Endothelial cell of umbilical vein (primary cell): ENCODE results near the gene METTL8. TPM values are rescaled to one million over a fixed set of nuclear protein-coding genes. Genes with fewer than 3 reads are reported as not detected.

Experiments
- BruUV-seq: library from RNA; stranded (reverse); fragments of 400-500 nt; replicated peaks from 2 replicates; lab custom pipeline; 2021; lab: Mats Ljungman, UMichigan
- CTCF ChIA-PET: fragments of 300-600, 350-600 bp; sonication (Branson Sonifier 250); formaldehyde crosslinking; loops from one replicate; lab custom pipeline; 2021; ENCODE audit warnings: antibody characterized with exemption, inconsistent platforms; lab: Charles Lee
- POLR2A ChIA-PET: fragments of 300-600, 350-600 bp; sonication (Branson Sonifier 250); formaldehyde crosslinking; loops from one replicate; lab custom pipeline; 2021; ENCODE audit warnings: antibody characterized with exemption, inconsistent platforms; lab: Charles Lee
- DNase-seq: peaks from one replicate; pipeline ENCODE4 v3.0.0-alpha.2; 2011; ENCODE audit warnings: low read depth, low spot score
- FAIRE-seq: peaks from 2 replicates; lab custom pipeline; 2011; peaks lifted over from hg19 to GRCh38; lab: Jason Lieb, UNC
- H2AFZ ChIP-seq: 2 replicates; pipeline ENCODE4 v1.6.0; 2012; ENCODE audit warnings: low read depth, low read length, control low read depth, inconsistent platforms
- H3K27ac ChIP-seq: 2 replicates; pipeline ENCODE4 v1.5.1; 2011; ENCODE audit warnings: low read depth, mild to moderate bottlenecking, control low read depth, low read length, moderate library complexity; ENCODE audit not compliant: insufficient read depth
- H3K27me3 ChIP-seq, 2 experiments: 2 replicates each; pipeline versions ENCODE4 v1.6.0 to v1.6.1; 2011; ENCODE audit warnings: low read length in 2 of 2, mixed read lengths in 1 of 2; ENCODE audit not compliant: control insufficient read depth in 2 of 2, insufficient read depth in 2 of 2
- H3K36me3 ChIP-seq, 2 experiments: 2 replicates in 1 of 2; 3 replicates in 1 of 2; pipeline ENCODE4 v1.5.1; 2011; ENCODE audit warnings: low read length in 2 of 2, mild to moderate bottlenecking in 1 of 2, moderate library complexity in 1 of 2; ENCODE audit not compliant: control insufficient read depth in 2 of 2, insufficient read depth in 2 of 2; ENCODE audit errors: extremely low read depth in 1 of 2
- H3K4me1 ChIP-seq: 3 replicates; pipeline ENCODE4 v1.5.1; 2011; ENCODE audit warnings: mild to moderate bottlenecking, low read length; ENCODE audit not compliant: control insufficient read depth, insufficient read depth; ENCODE audit errors: extremely low read depth
- H3K4me2 ChIP-seq: 2 replicates; pipeline ENCODE4 v1.6.1; 2011; ENCODE audit warnings: low read length, control low read depth, mixed read lengths; ENCODE audit not compliant: insufficient read depth
- H3K4me3 ChIP-seq, 3 experiments: fragments of 200-600 bp in 1 of 3; sonication (generic), shearing (Covaris generic) in 1 of 3; replicated peaks in 1 of 3; 2 replicates each; pipeline ENCODE4 v1.5.1; 2011 to 2016; ENCODE audit warnings: control low read depth in 3 of 3, low read length in 3 of 3, mild to moderate bottlenecking in 2 of 3, inconsistent platforms in 1 of 3, low read depth in 1 of 3, moderate library complexity in 1 of 3; ENCODE audit not compliant: insufficient read depth in 1 of 3
- H3K79me2 ChIP-seq: 2 replicates; pipeline ENCODE4 v1.6.0; 2012; ENCODE audit warnings: low read length, inconsistent platforms; ENCODE audit not compliant: control insufficient read depth, insufficient read depth
- H3K9ac ChIP-seq: replicated peaks from 2 replicates; pipeline ENCODE3; 2011; ENCODE audit warnings: low read length, control low read depth; ENCODE audit not compliant: insufficient read depth; ENCODE audit errors: extremely low read depth
- H3K9me1 ChIP-seq: replicated peaks from 3 replicates; pipeline ENCODE4 v1.6.0; 2011; ENCODE audit warnings: mild to moderate bottlenecking, low read length; ENCODE audit not compliant: control insufficient read depth, insufficient read depth; ENCODE audit errors: extremely low read depth
- H3K9me3 ChIP-seq: replicated peaks from 2 replicates; pipeline ENCODE4 v1.5.1; 2012; ENCODE audit warnings: low read length, inconsistent platforms; ENCODE audit not compliant: control insufficient read depth, insufficient read depth
- H4K20me1 ChIP-seq: replicated peaks from 2 replicates; pipeline ENCODE3; 2011; ENCODE audit warnings: mild to moderate bottlenecking, low read length; ENCODE audit not compliant: control insufficient read depth, insufficient read depth; ENCODE audit errors: extremely low read depth
- CTCF ChIP-seq, 2 donors: IDR thresholded peaks; 1 replicate in 1 of 2; 2 replicates in 1 of 2; pipeline ENCODE4 v1.5.1; 2011; ENCODE audit warnings: low read length in 2 of 2, mild to moderate bottlenecking in 2 of 2, moderate library complexity in 2 of 2, control low read depth in 1 of 2, inconsistent platforms in 1 of 2, low read depth in 1 of 2; ENCODE audit not compliant: insufficient read depth in 1 of 2; ENCODE audit errors: extremely low read depth in 1 of 2
- EZH2 ChIP-seq: IDR thresholded peaks from 2 replicates; pipeline ENCODE4 v1.6.1; 2012; ENCODE audit warnings: borderline replicate concordance, low read depth, mild to moderate bottlenecking, moderate library complexity, low read length, inconsistent platforms; ENCODE audit not compliant: severe bottlenecking
- FOS ChIP-seq: IDR thresholded peaks from 2 replicates; pipeline ENCODE4 v1.6.1; 2011; ENCODE audit warnings: mild to moderate bottlenecking, low read length, moderate library complexity, borderline replicate concordance; ENCODE audit not compliant: insufficient read depth
- GATA2 ChIP-seq: IDR thresholded peaks from 2 replicates; pipeline ENCODE4 v1.7.0; 2011; ENCODE audit warnings: low read depth, mild to moderate bottlenecking, moderate library complexity, mixed read lengths, low read length; ENCODE audit not compliant: insufficient read length, insufficient read depth
- JUN ChIP-seq: IDR thresholded peaks from 2 replicates; pipeline ENCODE4 v1.6.1; 2011; ENCODE audit warnings: borderline replicate concordance, low read depth; ENCODE audit not compliant: insufficient read length, insufficient read depth
- MAX ChIP-seq: IDR thresholded peaks from 2 replicates; pipeline ENCODE4 v1.6.1; 2011; ENCODE audit not compliant: insufficient read depth, insufficient read length
- MYC ChIP-seq: IDR thresholded peaks from one replicate; pipeline ENCODE4 v1.6.1; 2011; ENCODE audit warnings: mild to moderate bottlenecking, low read depth, low read length
- POLR2A ChIP-seq: IDR thresholded peaks from 2 replicates; pipeline ENCODE4 v1.6.1; 2012; ENCODE audit warnings: low read depth, mild to moderate bottlenecking, control low read depth, low read length
- POLR2AphosphoS5 ChIP-seq: IDR thresholded peaks from 2 replicates; pipeline ENCODE4 v1.6.1; 2012; ENCODE audit warnings: low read depth, mild to moderate bottlenecking, control low read depth, low read length, moderate library complexity; ENCODE audit not compliant: insufficient read depth
- dilution Hi-C: fragments of 300-500 bp; cut with MboI; formaldehyde crosslinking; loops from one replicate; pipeline ENCODE4 v1.15.0; 2019; ENCODE audit warnings: low sequenced_read_pairs; ENCODE audit not compliant: extremely low pct_ligation_motif_present
- intact Hi-C: fragments of 100-400 bp; cut with micrococcal nuclease; formaldehyde crosslinking; loops from one replicate; pipeline ENCODE4 v1.10.0; 2022
- polyA plus RNA-seq, 4 experiments: library from polyadenylated mRNA; depleted of rRNA in 3 of 4; stranded (reverse) in 3 of 4; unstranded in 1 of 4; fragments of >200 nt; gene quantifications; 2 replicates each; pipeline versions ENCODE4 v1.2.1 to v1.2.3, GENCODE V29; 2011 to 2012; ENCODE audit warnings: missing spikeins in 1 of 4
- total RNA-seq: library from RNA; stranded (reverse); gene quantifications from 2 replicates; pipeline ENCODE4 v1.2.3, GENCODE V29; 2021

Gene METTL8
- total and polyA plus RNA-seq, 2 donors (not counting 3 experiments of a cell fraction or from before 2014, with no cell fraction given) = 7.0 to 20.2 TPM

DNA sequence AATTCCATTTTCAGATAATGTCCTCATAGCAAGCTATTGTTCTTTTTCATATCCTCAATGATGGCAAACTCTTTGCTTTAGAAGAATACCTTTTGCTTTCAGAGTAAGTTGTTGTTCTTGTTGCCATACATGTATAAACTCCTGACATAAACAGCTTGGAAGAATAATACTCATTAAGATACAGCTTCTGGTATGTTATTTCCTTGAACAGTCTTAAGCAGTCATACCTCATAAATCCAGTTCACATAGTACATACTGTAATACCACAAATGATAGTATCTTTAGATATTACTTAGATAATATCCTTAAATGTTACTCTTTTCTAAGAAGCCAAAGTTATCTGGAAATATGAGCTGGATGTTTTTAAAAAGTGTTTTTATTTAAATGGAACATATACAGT lies 23.2 kb downstream of the METTL8 start:
- no peak overlapping the region for H3K27ac ChIP-seq

GRCh38 chr2:171410101-171410500 lies 23.7 kb downstream of the METTL8 start:
- Histone ChIP-seq H3K9ac (peak overlapping the region; percentile 17), H3K4me2 (peak overlapping the region; percentile 38), H4K20me1 (no peaks in the 10 kb centered on the region), H3K36me3 (no peaks in the 10 kb centered on the region), H3K9me1 (no peaks in the 10 kb centered on the region), H3K9me3 (no peaks in the 10 kb centered on the region), H2AFZ (no peak overlapping the region), H3K4me1 (peaks cover 29% of the 10 kb centered on the region), H3K27ac (no peak overlapping the region), H3K79me2 (peaks cover 4% of the 10 kb centered on the region), H3K4me3 (no peak overlapping the region), H3K27me3 (no peaks in the 10 kb centered on the region)
- no peak for FAIRE-seq
- DNase-seq = peak; percentile 13
- intact Hi-C loops (no loop called here), dilution Hi-C loops (no loop called here)
- ChIA-PET POLR2A (no interaction called here), CTCF (interaction anchor here (0.6 to 1.4 kb wide), 4 partner anchors 8 to 323 kb away, joined by 3 to 9 read pairs (median 3); no protein-coding TSS in a partner anchor)
- BruUV-seq = no TSS peak
- TF ChIP-seq EZH2 (no peak), GATA2 (no peak), JUN (no peak), POLR2AphosphoS5 (no peak), CTCF (IDR thresholded peaks at IDR 0.05; ENCODE audit: extremely low read depth in 1 of 2, insufficient read depth in 1 of 2, low read depth in 1 of 2, low read length in 2 of 2) (no peak), MAX (no peak), FOS (no peak)

More for the DNA sequence above, 23.2 kb downstream of the METTL8 start:
- peaks cover 4% of the 10 kb centered on the region for H3K79me2 ChIP-seq
- no peak overlapping the region for H3K9ac ChIP-seq
- peak; percentile 15 for FAIRE-seq
- no peak overlapping the region for H2AFZ ChIP-seq
- TF ChIP-seq EZH2 (no peak), MYC (no peak), POLR2AphosphoS5 (no peak), GATA2 (no peak), POLR2A (no peak), FOS (no peak), MAX (no peak), JUN (no peak)
- ChIA-PET POLR2A (interaction anchor here (0.6 kb wide), 1 partner anchor 78 kb away, joined by 4 read pairs; no protein-coding TSS in a partner anchor), CTCF (interaction anchor here (0.6 to 1.4 kb wide), 5 partner anchors 9 to 324 kb away, joined by 3 to 9 read pairs (median 3); no protein-coding TSS in a partner anchor)
- H4K20me1 ChIP-seq = no peaks in the 10 kb centered on the region
- H3K27me3 ChIP-seq = no peaks in the 10 kb centered on the region
- no peak overlapping the region for H3K4me3 ChIP-seq
- H3K36me3 ChIP-seq = no peaks in the 10 kb centered on the region
- no TSS peak for BruUV-seq
- peak overlapping the region; percentile 38 for H3K4me2 ChIP-seq
- H3K9me1 ChIP-seq = no peaks in the 10 kb centered on the region
- no peaks in the 10 kb centered on the region for H3K9me3 ChIP-seq
- intact Hi-C loops (no loop called here), dilution Hi-C loops (no loop called here)
- peaks cover 29% of the 10 kb centered on the region for H3K4me1 ChIP-seq
- DNase-seq = no peak
